SK-N-SH (cell line): Measurements from ENCODE around the gene SLC28A3.

Source experiments
- CTCF ChIP-seq: fragments of 200-600 bp; sonication (generic); IDR thresholded peaks from 2 replicates; pipeline ENCODE4 v1.6.1; 2017; ENCODE audit warnings: antibody characterized with exemption, mild to moderate bottlenecking, moderate library complexity
- MAX ChIP-seq: IDR thresholded peaks from 2 replicates; pipeline ENCODE4 v1.4.0; 2012; ENCODE audit warnings: low read depth
- NFIC ChIP-seq: IDR thresholded peaks from 2 replicates; pipeline ENCODE4 v1.4.0; 2012; ENCODE audit warnings: borderline replicate concordance
- RAD21 ChIP-seq: IDR thresholded peaks from 2 replicates; pipeline ENCODE4 v1.6.1; 2012; ENCODE audit warnings: mild to moderate bottlenecking, low read length
- TAF1 ChIP-seq: IDR thresholded peaks from 2 replicates; pipeline ENCODE4 v1.6.1; 2012; ENCODE audit warnings: low read depth, mild to moderate bottlenecking, low read length, moderate library complexity, borderline replicate concordance
- USF2 ChIP-seq: fragments of 150-350 bp; IDR thresholded peaks from 2 replicates; pipeline ENCODE4 v1.6.1; 2017; ENCODE audit warnings: antibody characterized with exemption, low read length, low read depth, borderline replicate concordance

- TF ChIP-seq CTCF (no peak), MAX (no peak), NFIC (no peak), TAF1 (no peak), USF2 (no peak), RAD21 (no peak)
Measured at GRCh38 chr9:84228130-84228720, 112.3 kb downstream of the SLC28A3 start.
